Posterior vena cava (tissue), 2 donors: ENCODE results near the gene SYT5. TPM values are rescaled to one million over a fixed set of nuclear protein-coding genes. Genes with fewer than 3 reads are reported as not detected.
A peak's percentile ranks its signal among the peaks of the same experiment; 100 is the strongest.
"Not testable (repeated sequence)": the region's sequence is repeated elsewhere in the genome, so short reads cannot be mapped to it uniquely, and the experiment has no call there.

Experiments used
- DNase-seq: peaks from one replicate; pipeline ENCODE4 v3.0.0-alpha.2; 2020; ENCODE audit warnings: low spot score
- intact Hi-C, 2 donors: fragments of 100-400 bp; cut with DNase I; formaldehyde crosslinking; loops; one replicate each; pipeline versions ENCODE4 v1.14.1 to v1.14.2; 2022 to 2023
- total RNA-seq, 2 donors: library from RNA; stranded (reverse); fragmentation: NEBNext Ultra II Directional; extraction: Animal tissue kit (Norgen Biotek cat#: 25700); gene quantifications; one replicate each; pipeline ENCODE4 v1.2.1, GENCODE V29; 2021
- donor health status: DM: yes; HTN: yes; CAD: no.
- donor health status: DM: yes; HTN: yes; CAD: no.

Gene SYT5
- total RNA-seq, 2 donors from 2014 or later, result not detected

- intact Hi-C loops, result no loop called here
- no peak for DNase-seq
Measured at GRCh38 chr19:55173714-55174409, 6.2 kb downstream of the SYT5 start.

GRCh38 chr19:55173186-55173713, 6.8 kb downstream of the SYT5 start:
- DNase-seq, result no peak
- intact Hi-C loops, result no loop called here

GRCh38 chr19:55172741-55173140, 7.3 kb downstream of the SYT5 start:
- intact Hi-C loops, result no loop called here
- no peak for DNase-seq

- DNase-seq, intact Hi-C loops: not testable (repeated sequence)
Measured at GRCh38 chr19:55172318-55172717, 7.8 kb downstream of the SYT5 start.

- intact Hi-C loops, result no loop called here
- DNase-seq, result no peak
Measured at GRCh38 chr19:55171440-55171839, 8.6 kb downstream of the SYT5 start.

GRCh38 chr19:55169136-55169535, 11.0 kb downstream of the SYT5 start:
- no peak for DNase-seq
- intact Hi-C loops, result no loop called here

- peak; percentile 96 for DNase-seq
- intact Hi-C loops, result no loop called here
Measured at GRCh38 chr19:55166530-55167268, 13.4 kb downstream of the SYT5 start, which contains the start of gene DNAAF3. TSS of gene DNAAF3 (minus strand) at chr19:55166613. CDS start at chr19:55166413, 200 bp downstream.

- intact Hi-C loops, result no loop called here
- no peak for DNase-seq
Measured at GRCh38 chr19:55165952-55166529, 14.0 kb downstream of the SYT5 start.

- intact Hi-C loops, result no loop called here
- no peak for DNase-seq
Measured at GRCh38 chr19:55161571-55162322, 18.3 kb downstream of the SYT5 start.

- DNase-seq, result no peak
- intact Hi-C loops, result no loop called here
Measured at GRCh38 chr19:55160986-55161365, 19.1 kb downstream of the SYT5 start.

- intact Hi-C loops, result no loop called here
- peak; percentile 94 for DNase-seq
Measured at GRCh38 chr19:55160128-55160985, 19.7 kb downstream of the SYT5 start.

GRCh38 chr19:55158848-55159749, 21.0 kb downstream of the SYT5 start:
- intact Hi-C loops, result no loop called here
- no peak for DNase-seq

GRCh38 chr19:55158423-55158822, 21.7 kb downstream of the SYT5 start:
- intact Hi-C loops, result no loop called here
- no peak for DNase-seq

- intact Hi-C loops, result loop anchor here in 1 of 2 donors (2.0 kb wide), 1 partner anchor 38 kb away; no protein-coding TSS in a partner anchor
- DNase-seq, result no peak
Measured at GRCh38 chr19:55157064-55157908, 22.8 kb downstream of the SYT5 start, which contains the start of gene TNNI3. TSS of gene TNNI3 (minus strand) at chr19:55157732. CDS start at chr19:55157589, 143 bp downstream.

GRCh38 chr19:55156202-55157063, 23.7 kb downstream of the SYT5 start:
- DNase-seq, result no peak
- intact Hi-C loops, result loop anchor here in 1 of 2 donors (2.0 kb wide), 1 partner anchor 38 kb away; no protein-coding TSS in a partner anchor
